T-helper 17 cell (primary cell): ENCODE results near the gene SYNE1. TPM values are rescaled to one million over a fixed set of nuclear protein-coding genes. Genes with fewer than 3 reads are reported as not detected.
"Not testable (repeated sequence)": the region's sequence is repeated elsewhere in the genome, so short reads cannot be mapped to it uniquely, and the experiment has no call there.

ENCODE experiments used
- ATAC-seq: fragments of 150-1000 bp; cut with Tn5 transposase; 2 replicates; pipeline ENCODE4 v1.10.0; 2021; ENCODE audit warnings: mild to moderate bottlenecking, moderate library complexity
- DNase-seq, 3 donors: peaks; one replicate each; pipeline versions ENCODE4 v3.0.0 to v3.0.0-alpha.2; 2020 to 2021
- H3K9me3 ChIP-seq: one replicate; pipeline ENCODE4 v1.7.0; 2013; ENCODE audit warnings: low read length, mild to moderate bottlenecking; ENCODE audit not compliant: control insufficient read depth, poor library complexity, severe bottlenecking
- H3K27ac Mint-ChIP-seq: one replicate; pipeline ENCODE4 v1.8.0; 2022; ENCODE audit warnings: mild to moderate bottlenecking, moderate library complexity, mixed read lengths
- H3K27me3 Mint-ChIP-seq: one replicate; pipeline ENCODE4 v1.8.0; 2022; ENCODE audit warnings: mixed read lengths
- H3K36me3 Mint-ChIP-seq: one replicate; pipeline ENCODE4 v1.8.0; 2022; ENCODE audit warnings: low read depth, mixed read lengths
- H3K4me1 Mint-ChIP-seq: one replicate; pipeline ENCODE4 v1.8.0; 2022; ENCODE audit warnings: mild to moderate bottlenecking, mixed read lengths
- H3K4me3 Mint-ChIP-seq: one replicate; pipeline ENCODE4 v1.8.0; 2022; ENCODE audit warnings: mild to moderate bottlenecking, moderate library complexity, mixed read lengths
- total RNA-seq, 4 donors: library from RNA in 2 of 4; stranded (reverse) in 2 of 4; gene quantifications; one replicate each; pipeline ENCODE4 v1.2.3 and lab custom pipeline; 2022 to 2026

The SYNE1 gene
- total RNA-seq, 2 donors from 2014 or later = 131 to 165 TPM

GRCh38 chr6:152148412-152148811, 488.8 kb downstream of the SYNE1 start:
- no peak overlapping the region for H3K4me3 Mint-ChIP-seq
- ATAC-seq = no peak
- no peaks in the 10 kb centered on the region for H3K27me3 Mint-ChIP-seq
- no peaks in the 10 kb centered on the region for H3K9me3 ChIP-seq
- peaks cover 11% of the 10 kb centered on the region for H3K4me1 Mint-ChIP-seq
- no peak for DNase-seq
- H3K36me3 Mint-ChIP-seq = peaks cover 16% of the 10 kb centered on the region
- H3K27ac Mint-ChIP-seq = peak overlapping the region; percentile 87

- H3K4me3 Mint-ChIP-seq = no peak overlapping the region
- ATAC-seq = no peak
- no peaks in the 10 kb centered on the region for H3K9me3 ChIP-seq
- H3K36me3 Mint-ChIP-seq = peaks cover 16% of the 10 kb centered on the region
- H3K27me3 Mint-ChIP-seq = no peaks in the 10 kb centered on the region
- no peak for DNase-seq
- H3K27ac Mint-ChIP-seq = peak overlapping the region; percentile 87
- peaks cover 11% of the 10 kb centered on the region for H3K4me1 Mint-ChIP-seq
Observed at GRCh38 chr6:152147269-152147668, 489.9 kb downstream of the SYNE1 start.

GRCh38 chr6:152146385-152146784, 490.8 kb downstream of the SYNE1 start:
- Mint-ChIP-seq H3K4me3 (no peak overlapping the region), H3K36me3 (peaks cover 16% of the 10 kb centered on the region), H3K27ac (no peak overlapping the region), H3K4me1 (peaks cover 11% of the 10 kb centered on the region), H3K27me3 (no peaks in the 10 kb centered on the region)
- ATAC-seq (no peak), DNase-seq (no peak)
- H3K9me3 ChIP-seq = no peaks in the 10 kb centered on the region

- no peak for DNase-seq
- peaks cover 14% of the 10 kb centered on the region for H3K36me3 Mint-ChIP-seq
- H3K27me3 Mint-ChIP-seq = no peaks in the 10 kb centered on the region
- no peaks in the 10 kb centered on the region for H3K9me3 ChIP-seq
- no peak for ATAC-seq
- no peak overlapping the region for H3K4me3 Mint-ChIP-seq
- H3K4me1 Mint-ChIP-seq = peaks cover 11% of the 10 kb centered on the region
- no peak overlapping the region for H3K27ac Mint-ChIP-seq
Observed at GRCh38 chr6:152143359-152143758, 493.8 kb downstream of the SYNE1 start.

GRCh38 chr6:152142105-152142504, 495.1 kb downstream of the SYNE1 start:
- H3K27ac Mint-ChIP-seq = no peak overlapping the region
- no peak overlapping the region for H3K4me3 Mint-ChIP-seq
- peaks cover 9% of the 10 kb centered on the region for H3K36me3 Mint-ChIP-seq
- H3K4me1 Mint-ChIP-seq = peaks cover 6% of the 10 kb centered on the region
- no peaks in the 10 kb centered on the region for H3K9me3 ChIP-seq
- no peak for DNase-seq
- H3K27me3 Mint-ChIP-seq = no peaks in the 10 kb centered on the region
- ATAC-seq = no peak

GRCh38 chr6:152138344-152138743, 498.8 kb downstream of the SYNE1 start:
- not testable (repeated sequence) for ATAC-seq, H3K4me3 Mint-ChIP-seq, H3K9me3 ChIP-seq, DNase-seq, H3K27me3 Mint-ChIP-seq, H3K4me1 Mint-ChIP-seq, H3K27ac Mint-ChIP-seq
- peaks cover 11% of the 10 kb centered on the region for H3K36me3 Mint-ChIP-seq

GRCh38 chr6:152136449-152136825, 500.7 kb downstream of the SYNE1 start:
- Mint-ChIP-seq H3K36me3 (peaks cover 11% of the 10 kb centered on the region), H3K4me3 (no peak overlapping the region), H3K27ac (no peak overlapping the region), H3K27me3 (no peaks in the 10 kb centered on the region), H3K4me1 (peaks cover 7% of the 10 kb centered on the region)
- ATAC-seq = no peak
- DNase-seq = no peak
- no peaks in the 10 kb centered on the region for H3K9me3 ChIP-seq

- peaks cover 7% of the 10 kb centered on the region for H3K4me1 Mint-ChIP-seq
- ATAC-seq (no peak), DNase-seq (no peak)
- peaks cover 11% of the 10 kb centered on the region for H3K36me3 Mint-ChIP-seq
- no peak overlapping the region for H3K4me3 Mint-ChIP-seq
- H3K27me3 Mint-ChIP-seq = no peaks in the 10 kb centered on the region
- H3K27ac Mint-ChIP-seq = peak overlapping the region; percentile 11
- H3K9me3 ChIP-seq = no peaks in the 10 kb centered on the region
Observed at GRCh38 chr6:152135755-152136448, 501.3 kb downstream of the SYNE1 start.

GRCh38 chr6:152130441-152130840, 506.7 kb downstream of the SYNE1 start:
- no peak overlapping the region for H3K4me3 Mint-ChIP-seq
- H3K9me3 ChIP-seq = no peaks in the 10 kb centered on the region
- H3K4me1 Mint-ChIP-seq = peaks cover 4% of the 10 kb centered on the region
- no peak for DNase-seq
- peaks cover 11% of the 10 kb centered on the region for H3K36me3 Mint-ChIP-seq
- H3K27me3 Mint-ChIP-seq = no peaks in the 10 kb centered on the region
- H3K27ac Mint-ChIP-seq = no peak overlapping the region
- ATAC-seq = no peak

- Mint-ChIP-seq H3K27ac (peak overlapping the region; percentile 11), H3K36me3 (peaks cover 10% of the 10 kb centered on the region), H3K27me3 (no peaks in the 10 kb centered on the region), H3K4me3 (no peak overlapping the region), H3K4me1 (peaks cover 4% of the 10 kb centered on the region)
- DNase-seq = no peak
- no peaks in the 10 kb centered on the region for H3K9me3 ChIP-seq
- no peak for ATAC-seq
Observed at GRCh38 chr6:152129691-152130151, 507.4 kb downstream of the SYNE1 start.

GRCh38 chr6:152127432-152128165, 509.6 kb downstream of the SYNE1 start:
- Mint-ChIP-seq H3K27ac (no peak overlapping the region), H3K36me3 (peaks cover 10% of the 10 kb centered on the region), H3K27me3 (no peaks in the 10 kb centered on the region), H3K4me1 (peaks cover 4% of the 10 kb centered on the region), H3K4me3 (no peak overlapping the region)
- no peak for DNase-seq
- ATAC-seq = no peak
- no peaks in the 10 kb centered on the region for H3K9me3 ChIP-seq

GRCh38 chr6:152124429-152125074, 512.6 kb downstream of the SYNE1 start:
- Mint-ChIP-seq H3K36me3 (peaks cover 17% of the 10 kb centered on the region), H3K27me3 (no peaks in the 10 kb centered on the region), H3K4me1 (peaks cover 2% of the 10 kb centered on the region), H3K27ac (peak overlapping the region; percentile 24), H3K4me3 (no peak overlapping the region)
- ATAC-seq = no peak
- H3K9me3 ChIP-seq = no peaks in the 10 kb centered on the region
- DNase-seq = no peak

- peak overlapping the region; percentile 72 for H3K27ac Mint-ChIP-seq
- H3K9me3 ChIP-seq = no peaks in the 10 kb centered on the region
- DNase-seq = no peak
- no peak for ATAC-seq
- H3K27me3 Mint-ChIP-seq = no peaks in the 10 kb centered on the region
- peaks cover 2% of the 10 kb centered on the region for H3K4me1 Mint-ChIP-seq
- peaks cover 11% of the 10 kb centered on the region for H3K36me3 Mint-ChIP-seq
- no peak overlapping the region for H3K4me3 Mint-ChIP-seq
Observed at GRCh38 chr6:152123076-152123475, 514.1 kb downstream of the SYNE1 start.
